Measurements from ENCODE around the gene AREG. TPM values are rescaled to one million over a fixed set of nuclear protein-coding genes. Genes with fewer than 3 reads are reported as not detected.

The AREG gene
- total and polyA plus RNA-seq, 3 donors from 2014 or later = 13.0 to 16.4 (median 14.2) TPM

DNA sequence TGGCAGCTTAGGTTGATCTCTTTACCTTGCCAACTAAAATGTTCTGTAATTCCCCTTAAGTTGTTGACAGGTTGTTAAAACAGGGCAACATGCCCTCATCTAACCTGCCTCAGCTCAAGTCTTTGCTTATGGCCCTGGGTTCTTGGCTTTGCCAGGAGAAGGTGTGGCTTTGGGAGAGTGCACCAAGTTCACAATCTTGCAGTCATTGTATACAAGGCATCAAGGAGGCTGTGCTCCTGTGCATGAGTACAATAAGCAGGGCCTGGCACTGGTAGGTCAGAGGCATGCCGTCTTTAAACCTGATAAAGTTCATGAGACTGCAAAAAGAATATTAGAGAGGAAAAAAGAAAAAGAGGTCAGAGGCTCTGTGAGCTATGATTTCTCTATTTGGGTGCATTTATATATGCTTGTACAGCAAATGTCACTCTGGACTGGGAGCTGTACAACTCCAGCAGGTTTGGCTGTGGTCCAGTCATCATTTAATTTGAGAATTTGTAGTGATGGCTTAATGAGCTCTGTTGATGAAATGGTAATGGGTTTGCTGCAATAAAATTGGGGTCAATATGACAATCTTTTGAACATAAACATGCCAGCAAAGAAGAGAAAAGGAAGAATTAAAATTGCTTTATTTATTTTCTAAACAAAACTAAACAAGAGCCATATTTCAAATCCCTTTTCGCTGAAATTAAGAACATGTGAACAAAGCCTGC is 30.3 kb downstream of the AREG start:
- 43 to 71% methylated on average over 2 of the region's 2 CpGs for WGBS, 2 donors
- no peaks in the 10 kb centered on the region for H3K36me3 ChIP-seq (ENCODE audit: low read depth, missing control alignments)
- DNase-seq = no peak
- no peak overlapping the region for H3K4me3 ChIP-seq
- intact Hi-C loops (cut with DNase I; ENCODE audit: low total_unique reads) = no loop called here
- H3K9me3 ChIP-seq = no peaks in the 10 kb centered on the region
- no peaks in the 10 kb centered on the region for H3K27me3 ChIP-seq
- no peaks in the 10 kb centered on the region for H3K4me1 ChIP-seq
- TF ChIP-seq, protein P1, sequence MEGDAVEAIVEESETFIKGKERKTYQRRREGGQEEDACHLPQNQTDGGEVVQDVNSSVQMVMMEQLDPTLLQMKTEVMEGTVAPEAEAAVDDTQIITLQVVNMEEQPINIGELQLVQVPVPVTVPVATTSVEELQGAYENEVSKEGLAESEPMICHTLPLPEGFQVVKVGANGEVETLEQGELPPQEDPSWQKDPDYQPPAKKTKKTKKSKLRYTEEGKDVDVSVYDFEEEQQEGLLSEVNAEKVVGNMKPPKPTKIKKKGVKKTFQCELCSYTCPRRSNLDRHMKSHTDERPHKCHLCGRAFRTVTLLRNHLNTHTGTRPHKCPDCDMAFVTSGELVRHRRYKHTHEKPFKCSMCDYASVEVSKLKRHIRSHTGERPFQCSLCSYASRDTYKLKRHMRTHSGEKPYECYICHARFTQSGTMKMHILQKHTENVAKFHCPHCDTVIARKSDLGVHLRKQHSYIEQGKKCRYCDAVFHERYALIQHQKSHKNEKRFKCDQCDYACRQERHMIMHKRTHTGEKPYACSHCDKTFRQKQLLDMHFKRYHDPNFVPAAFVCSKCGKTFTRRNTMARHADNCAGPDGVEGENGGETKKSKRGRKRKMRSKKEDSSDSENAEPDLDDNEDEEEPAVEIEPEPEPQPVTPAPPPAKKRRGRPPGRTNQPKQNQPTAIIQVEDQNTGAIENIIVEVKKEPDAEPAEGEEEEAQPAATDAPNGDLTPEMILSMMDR (IDR thresholded peaks at IDR 0.05) = no peak
- no peak for TF ChIP-seq POLR2A (IDR thresholded peaks at IDR 0.05)
- H3K27ac ChIP-seq = no peak overlapping the region

DNA sequence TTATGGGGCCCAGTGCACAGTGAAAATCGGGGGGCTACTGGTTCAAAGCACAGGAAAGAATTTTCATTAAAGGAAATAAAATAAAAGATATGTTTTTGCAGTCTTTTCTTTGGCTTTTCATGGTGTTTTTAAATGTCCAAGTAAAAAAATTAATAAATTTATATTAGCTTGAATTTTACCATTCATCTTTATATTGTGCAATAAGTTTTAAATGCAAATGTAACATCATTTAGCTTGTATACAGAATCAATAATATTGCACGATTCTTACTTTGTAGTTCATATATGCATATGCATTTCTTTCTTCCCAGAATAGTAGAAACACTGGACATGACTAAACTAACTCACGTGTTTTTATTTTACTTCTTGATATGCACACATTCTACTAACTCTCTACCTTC is 31.0 kb downstream of the AREG start:
- DNase-seq = no peak
- no peaks in the 10 kb centered on the region for H3K36me3 ChIP-seq (ENCODE audit: low read depth, missing control alignments)
- no peaks in the 10 kb centered on the region for H3K9me3 ChIP-seq
- H3K4me1 ChIP-seq = no peaks in the 10 kb centered on the region
- TF ChIP-seq, protein P1 (IDR thresholded peaks at IDR 0.05) = no peak
- no peak for TF ChIP-seq POLR2A (IDR thresholded peaks at IDR 0.05)
- no peak overlapping the region for H3K27ac ChIP-seq
- H3K27me3 ChIP-seq = no peaks in the 10 kb centered on the region
- no peak overlapping the region for H3K4me3 ChIP-seq
- 57 to 64% methylated on average over 3 of the region's 3 CpGs for WGBS, 2 donors
- intact Hi-C loops (cut with DNase I; ENCODE audit: low total_unique reads) = no loop called here

DNA sequence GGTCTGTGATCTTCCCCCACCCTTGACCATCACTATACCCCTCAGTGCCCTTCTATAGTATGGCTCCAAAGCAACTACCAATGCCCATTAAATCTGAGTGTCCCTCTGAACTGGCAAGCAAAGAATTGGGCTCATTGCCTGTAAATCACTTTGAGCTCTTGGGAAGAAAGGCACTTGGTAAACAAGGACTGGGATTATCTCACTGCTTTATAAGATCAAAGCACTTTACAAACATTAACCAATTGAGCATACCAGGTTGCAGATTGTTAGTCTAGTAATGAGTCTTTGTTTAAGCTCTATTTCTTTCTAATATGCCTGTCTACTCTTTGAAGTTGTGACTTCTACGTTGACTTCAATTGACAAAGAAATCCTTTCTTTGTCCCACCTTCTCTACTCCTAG is 34.1 kb downstream of the AREG start:
- Histone ChIP-seq H3K27ac (no peak overlapping the region), H3K27me3 (no peaks in the 10 kb centered on the region), H3K9me3 (no peaks in the 10 kb centered on the region), H3K4me3 (no peak overlapping the region), H3K36me3 (ENCODE audit: low read depth, missing control alignments) (no peaks in the 10 kb centered on the region), H3K4me1 (no peaks in the 10 kb centered on the region)
- WGBS, 2 donors = 73 to 75% methylated on average over 1 of the region's 1 CpG
- intact Hi-C loops (cut with DNase I; ENCODE audit: low total_unique reads) = no loop called here
- no peak for TF ChIP-seq POLR2A (IDR thresholded peaks at IDR 0.05)
- DNase-seq = no peak

DNA sequence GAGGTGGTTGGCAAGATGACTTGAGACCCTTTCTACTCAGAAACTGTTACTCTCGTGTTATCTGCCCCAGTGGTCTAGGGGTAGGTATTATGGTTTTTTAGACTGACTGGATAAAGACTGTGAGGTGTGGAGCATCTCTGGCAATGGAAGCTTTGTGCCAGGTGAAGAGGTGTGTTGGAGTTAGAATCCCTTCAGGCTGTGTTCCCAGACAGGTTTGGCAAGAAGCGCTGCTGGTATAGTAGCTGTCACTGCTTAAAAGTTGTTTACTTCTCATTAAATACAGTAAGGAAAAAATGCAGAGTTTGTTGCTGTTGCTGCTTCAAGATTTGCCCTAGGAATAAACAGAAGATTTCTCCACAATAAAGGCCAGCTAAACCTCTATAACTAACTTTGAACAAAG is 35.3 kb downstream of the AREG start:
- no peak overlapping the region for H3K27ac ChIP-seq
- intact Hi-C loops (cut with DNase I; ENCODE audit: low total_unique reads) = no loop called here
- H3K36me3 ChIP-seq (ENCODE audit: low read depth, missing control alignments) = no peaks in the 10 kb centered on the region
- H3K4me1 ChIP-seq = no peaks in the 10 kb centered on the region
- DNase-seq = no peak
- no peak overlapping the region for H3K4me3 ChIP-seq
- TF ChIP-seq, protein P1 (IDR thresholded peaks at IDR 0.05) = no peak
- TF ChIP-seq POLR2A (IDR thresholded peaks at IDR 0.05) = no peak
- H3K27me3 ChIP-seq = no peaks in the 10 kb centered on the region
- no peaks in the 10 kb centered on the region for H3K9me3 ChIP-seq
- WGBS, 2 donors = 83 to 96% methylated on average over 2 of the region's 2 CpGs

DNA sequence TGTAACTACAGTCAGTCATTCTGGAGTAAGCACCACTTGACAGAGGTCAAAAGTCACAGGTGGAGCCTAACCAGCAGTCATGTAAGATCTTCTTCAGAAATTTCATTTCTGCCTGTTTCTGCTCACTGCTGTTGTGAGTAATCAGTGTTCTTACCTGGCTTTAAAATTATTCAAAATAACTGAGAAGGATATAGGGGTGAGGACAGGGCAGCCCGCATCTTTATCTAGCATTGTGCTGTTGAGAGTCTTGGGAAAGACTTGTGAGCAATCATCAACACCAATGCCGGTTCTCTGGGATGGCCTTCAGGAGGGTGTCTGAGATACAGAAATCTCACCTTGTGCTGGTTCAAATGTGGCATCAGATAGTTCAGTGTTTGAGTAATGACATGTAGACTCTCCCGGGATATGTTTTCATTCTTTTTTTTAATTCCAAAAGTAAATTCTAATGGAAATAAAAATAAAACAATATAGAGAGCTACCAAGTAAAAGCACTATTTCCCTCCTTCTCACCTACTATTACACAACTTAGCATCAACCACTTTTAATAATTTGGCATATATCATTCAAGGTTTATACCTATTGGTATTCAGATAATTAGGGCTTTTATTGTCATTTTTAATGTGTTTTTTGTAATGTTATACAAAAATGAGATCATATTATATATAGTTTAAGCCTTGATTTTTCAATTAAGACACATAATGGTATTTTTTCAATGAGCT is 37.1 kb downstream of the AREG start:
- no peaks in the 10 kb centered on the region for H3K4me1 ChIP-seq
- H3K27me3 ChIP-seq = no peaks in the 10 kb centered on the region
- DNase-seq = no peak
- H3K4me3 ChIP-seq = no peak overlapping the region
- no peaks in the 10 kb centered on the region for H3K9me3 ChIP-seq
- TF ChIP-seq, protein P1 (IDR thresholded peaks at IDR 0.05) = no peak
- TF ChIP-seq POLR2A (IDR thresholded peaks at IDR 0.05) = no peak
- WGBS, 2 donors = 90% methylated on average over 3 of the region's 3 CpGs
- no peak overlapping the region for H3K27ac ChIP-seq
- intact Hi-C loops (cut with DNase I; ENCODE audit: low total_unique reads) = no loop called here
- H3K36me3 ChIP-seq (ENCODE audit: low read depth, missing control alignments) = no peaks in the 10 kb centered on the region
